Left lobe of liver (tissue), 2 donors: ENCODE measurements around the gene ICAM1. TPM values are rescaled to one million over a fixed set of nuclear protein-coding genes. Genes with fewer than 3 reads are reported as not detected.
A peak's percentile ranks its signal among the peaks of the same experiment; 100 is the strongest.
"Not testable (repeated sequence)": the region's sequence is repeated elsewhere in the genome, so short reads cannot be mapped to it uniquely, and the experiment has no call there.

ENCODE experiments used
- ATAC-seq: fragments of 200-7000 bp; cut with Tn5 transposase; one replicate; pipeline ENCODE4 v1.9.1; 2020; ENCODE audit warnings: mild to moderate bottlenecking, moderate library complexity
- DNase-seq: peaks from one replicate; pipeline ENCODE4 v3.0.0-alpha.2; 2020; ENCODE audit warnings: low spot score
- total RNA-seq: library from RNA; stranded (reverse); gene quantifications from one replicate; pipeline ENCODE4 v1.2.1, GENCODE V29; 2021
- donor health status: DM: no; HTN: no; CAD: no; lungs with moderate emphysema.
- donor health status: DM: no; HTN: yes; CAD: no.

The ICAM1 gene
- total RNA-seq, 1 donor from 2014 or later = 5.9 TPM

GRCh38 chr19:10271543-10272086, 695 bp downstream of the ICAM1 start:
- ATAC-seq = no peak

GRCh38 chr19:10274589-10274988, 3.7 kb downstream of the ICAM1 start:
- DNase-seq = no peak
- no peak for ATAC-seq

More at GRCh38 chr19:10271543-10272086, 695 bp downstream of the ICAM1 start:
- DNase-seq = no peak

GRCh38 chr19:10277795-10278589, 7.1 kb downstream of the ICAM1 start:
- no peak for DNase-seq
- ATAC-seq = no peak

GRCh38 chr19:10278935-10279334, 8.0 kb downstream of the ICAM1 start:
- no peak for DNase-seq

GRCh38 chr19:10279737-10280442, 9.0 kb downstream of the ICAM1 start:
- DNase-seq (no peak), ATAC-seq (no peak)

More at GRCh38 chr19:10278935-10279334, 8.0 kb downstream of the ICAM1 start:
- ATAC-seq = no peak

- ATAC-seq, DNase-seq: not testable (repeated sequence)
Observed at GRCh38 chr19:10282043-10282442, 11.1 kb downstream of the ICAM1 start.

- ATAC-seq = no peak
- no peak for DNase-seq
Observed at GRCh38 chr19:10283301-10284064, 12.6 kb downstream of the ICAM1 start.

- no peak for DNase-seq
Observed at GRCh38 chr19:10284065-10284959, 13.4 kb downstream of the ICAM1 start.

GRCh38 chr19:10284960-10285278, 14.0 kb downstream of the ICAM1 start:
- ATAC-seq (no peak), DNase-seq (no peak)

More at GRCh38 chr19:10284065-10284959, 13.4 kb downstream of the ICAM1 start:
- no peak for ATAC-seq

GRCh38 chr19:10285393-10285792, 14.5 kb downstream of the ICAM1 start:
- DNase-seq (no peak), ATAC-seq (no peak)

- peak; percentile 56 for ATAC-seq
- peak; percentile 71 for DNase-seq
Observed at GRCh38 chr19:10286803-10287737, 16.1 kb downstream of the ICAM1 start, which contains the start of gene ICAM4. TSS of gene ICAM4 (plus strand) at chr19:10286955. CDS start at chr19:10287013, 58 bp downstream.

GRCh38 chr19:10288662-10289166, 17.8 kb downstream of the ICAM1 start:
- ATAC-seq (no peak), DNase-seq (no peak)

GRCh38 chr19:10289167-10289835, 18.4 kb downstream of the ICAM1 start:
- no peak for DNase-seq
- no peak for ATAC-seq

- ATAC-seq (no peak), DNase-seq (no peak)
Observed at GRCh38 chr19:10289836-10290356, 19.0 kb downstream of the ICAM1 start, which contains the start of gene ICAM5. TSS of gene ICAM5 (plus strand) at chr19:10289952. CDS start at chr19:10290044, 92 bp downstream.

- DNase-seq (no peak), ATAC-seq (no peak)
Observed at GRCh38 chr19:10290357-10290875, 19.5 kb downstream of the ICAM1 start.

GRCh38 chr19:10290876-10291553, 20.1 kb downstream of the ICAM1 start:
- ATAC-seq (peak; percentile 47), DNase-seq (no peak)
